GM19240 (cell line): ENCODE data around the gene RXFP2.

Source experiments
- DNase-seq: peaks from one replicate; pipeline ENCODE4 v3.0.0; 2011; ENCODE audit warnings: low spot score; ENCODE audit not compliant: insufficient read length

The RXFP2 gene

GRCh38 chr13:31768351-31768750, 29.0 kb downstream of the RXFP2 start:
- DNase-seq, result no peak

DNA sequence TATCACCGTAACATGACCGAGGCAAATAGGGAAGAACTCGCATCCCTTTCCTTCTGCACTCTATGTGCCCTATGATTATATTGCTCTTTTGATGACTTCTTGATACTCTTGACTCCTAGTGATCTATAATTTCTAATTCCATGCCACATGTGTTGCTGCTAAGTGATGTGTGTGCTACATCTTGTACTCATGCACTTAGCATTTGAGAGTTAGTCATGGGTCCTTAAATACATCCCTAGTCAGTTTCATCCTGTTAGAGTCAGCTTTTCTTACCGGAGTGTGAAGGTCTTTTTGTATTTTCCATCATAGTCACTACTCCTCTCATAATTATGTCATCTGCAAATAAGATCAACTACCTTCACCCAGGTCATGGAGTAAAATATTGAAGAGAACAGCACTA, 30.2 kb downstream of the RXFP2 start:
- DNase-seq, result no peak

DNA sequence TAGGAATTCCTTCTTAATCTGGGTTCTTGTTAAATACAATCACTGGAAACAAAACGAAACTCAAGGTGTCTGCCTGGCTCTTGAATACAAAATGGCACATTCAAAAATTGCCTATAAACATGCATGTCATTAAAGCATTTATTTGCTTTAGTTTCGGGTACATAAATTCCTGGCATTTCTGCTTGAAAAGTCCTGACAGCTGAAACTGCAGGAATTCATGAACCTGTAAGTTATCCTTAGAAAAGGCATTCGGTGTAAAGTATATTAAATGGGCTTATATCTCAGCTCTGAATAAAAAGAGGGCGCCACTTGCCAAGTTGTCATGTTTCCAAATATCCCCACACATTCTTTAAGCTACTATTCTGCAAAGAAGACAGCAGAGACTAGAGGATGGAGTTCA, 32.9 kb downstream of the RXFP2 start:
- DNase-seq, result no peak

DNA sequence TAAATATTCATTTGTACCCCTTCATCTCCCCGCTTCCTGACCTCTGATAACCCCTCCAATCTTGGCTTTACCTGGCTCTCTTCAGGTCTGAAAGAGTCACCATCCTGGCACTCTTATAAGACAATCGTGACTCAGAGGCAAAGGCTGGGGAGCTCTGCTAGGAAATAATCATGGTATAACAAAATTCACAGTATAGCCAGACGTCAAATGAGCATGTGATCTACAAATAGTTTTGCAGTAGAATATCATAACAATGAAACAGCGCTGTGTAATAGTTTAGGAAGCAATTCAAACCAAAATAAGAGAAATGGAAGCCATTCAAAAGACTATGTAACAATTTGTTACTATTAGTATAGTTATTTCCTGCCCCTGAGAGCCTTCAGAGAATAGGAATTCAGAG, 34.2 kb downstream of the RXFP2 start:
- DNase-seq, result no peak

GRCh38 chr13:31774186-31774750, 34.9 kb downstream of the RXFP2 start:
- DNase-seq, result no peak

DNA sequence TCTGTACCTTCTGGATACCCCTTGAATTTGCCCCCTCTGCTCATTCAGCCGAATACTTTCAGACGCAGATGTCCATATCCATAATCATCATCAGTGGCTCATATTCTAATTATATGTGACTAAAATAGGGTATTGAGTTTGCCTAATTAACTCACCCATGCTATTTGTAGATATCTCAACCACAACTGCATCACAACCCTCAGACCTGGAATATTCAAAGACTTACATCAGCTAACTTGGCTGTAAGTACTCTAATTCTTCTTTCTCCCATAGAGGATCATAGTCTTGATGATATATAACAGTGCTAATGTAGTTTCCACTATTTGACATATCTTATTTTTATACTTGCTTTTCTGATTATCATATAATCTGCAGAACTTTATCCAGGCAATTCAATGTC, 35.8 kb downstream of the RXFP2 start:
- no peak for DNase-seq

- no peak for DNase-seq
These were observed 36.4 kb downstream of the RXFP2 start for GRCh38 chr13:31775686-31776085.

GRCh38 chr13:31781064-31781463, 41.7 kb downstream of the RXFP2 start:
- no peak for DNase-seq

DNA sequence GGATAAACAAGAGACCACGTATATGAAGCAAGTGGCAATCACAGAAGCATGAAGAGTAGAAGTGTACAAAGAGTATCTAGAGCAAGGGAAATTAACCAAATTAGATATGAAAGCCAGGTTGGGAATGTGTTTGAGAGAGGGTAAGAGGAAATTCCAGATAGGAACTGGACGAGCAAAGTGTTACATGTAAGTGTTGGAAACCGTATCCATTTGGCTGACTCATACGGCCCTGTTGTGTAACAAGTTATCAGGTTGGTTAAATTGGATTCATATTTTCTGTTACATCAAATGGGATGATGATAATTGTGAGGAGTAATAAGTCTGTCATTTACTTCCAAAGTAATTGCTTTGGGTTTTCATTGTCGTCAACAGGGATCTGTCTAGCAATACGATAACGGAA, 46.7 kb downstream of the RXFP2 start:
- no peak for DNase-seq

- DNase-seq, result no peak
These were observed 51.7 kb downstream of the RXFP2 start for GRCh38 chr13:31790992-31791391.

GRCh38 chr13:31793246-31793645, 53.9 kb downstream of the RXFP2 start:
- DNase-seq, result no peak

DNA sequence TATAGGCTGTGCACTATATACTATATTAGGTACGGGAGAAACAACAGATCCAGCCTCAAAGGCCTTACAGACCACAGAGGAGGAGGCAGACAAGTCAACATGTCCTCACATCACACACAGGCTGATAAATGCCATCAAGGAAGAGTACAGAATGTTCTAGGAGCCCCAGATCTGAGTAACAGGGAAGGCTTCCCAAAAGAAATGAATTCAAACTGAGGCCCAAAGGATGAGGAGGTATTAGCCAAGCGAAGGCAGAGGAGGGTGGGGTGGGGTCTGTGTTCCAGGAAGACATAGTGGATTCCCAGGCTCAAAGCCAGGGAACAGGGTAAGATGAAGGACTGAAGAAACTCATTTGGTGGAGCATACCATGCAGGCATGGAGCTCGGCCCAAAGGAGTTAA, 55.1 kb downstream of the RXFP2 start:
- no peak for DNase-seq

- no peak for DNase-seq
These were observed 57.9 kb downstream of the RXFP2 start for GRCh38 chr13:31797154-31797775.

- no peak for DNase-seq
These were observed 58.9 kb downstream of the RXFP2 start for GRCh38 chr13:31798189-31798588.

- DNase-seq, result no peak
These were observed 61.8 kb downstream of the RXFP2 start for GRCh38 chr13:31801088-31801487.

- no peak for DNase-seq
These were observed 64.0 kb downstream of the RXFP2 start for GRCh38 chr13:31803311-31803710.

DNA sequence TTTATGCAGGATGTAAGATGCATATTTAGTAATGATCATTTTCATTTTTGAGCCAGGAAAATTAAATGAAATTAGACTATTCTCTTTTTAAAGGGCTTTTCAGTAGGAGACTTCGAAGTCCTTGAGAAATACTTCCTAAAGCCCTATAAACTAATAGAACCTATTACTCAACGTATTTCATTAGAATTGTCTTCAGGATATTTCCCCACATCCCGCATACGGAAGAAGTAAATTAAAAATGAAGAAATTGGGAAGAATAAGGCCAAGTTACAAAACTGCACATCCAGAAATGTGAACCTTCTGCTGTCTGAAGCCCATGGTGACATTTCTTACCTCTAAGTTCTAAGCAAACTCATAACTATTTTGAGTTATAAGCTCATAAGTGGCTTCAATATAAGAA, 66.5 kb downstream of the RXFP2 start:
- no peak for DNase-seq

DNA sequence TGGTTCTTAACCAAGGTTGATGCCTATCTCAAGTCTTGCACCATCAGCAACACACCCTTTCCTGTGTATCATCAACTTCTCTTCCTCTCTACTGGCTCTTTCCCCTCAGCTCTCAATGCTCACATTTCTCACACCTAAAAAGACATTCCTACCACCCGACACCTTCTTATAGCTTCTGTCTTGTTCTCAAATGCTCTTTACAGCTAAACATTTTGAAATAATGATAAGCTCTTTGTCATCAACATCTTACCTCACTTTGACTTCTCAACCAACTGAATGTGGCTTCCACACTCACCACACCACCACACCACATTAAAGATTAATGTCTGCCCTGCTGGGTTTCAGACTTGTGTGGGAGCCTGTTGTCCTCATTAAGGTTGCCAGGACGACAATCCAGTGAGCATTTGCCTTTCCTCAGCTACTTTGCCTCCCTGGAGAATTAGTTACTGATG, 67.8 kb downstream of the RXFP2 start:
- no peak for DNase-seq

DNA sequence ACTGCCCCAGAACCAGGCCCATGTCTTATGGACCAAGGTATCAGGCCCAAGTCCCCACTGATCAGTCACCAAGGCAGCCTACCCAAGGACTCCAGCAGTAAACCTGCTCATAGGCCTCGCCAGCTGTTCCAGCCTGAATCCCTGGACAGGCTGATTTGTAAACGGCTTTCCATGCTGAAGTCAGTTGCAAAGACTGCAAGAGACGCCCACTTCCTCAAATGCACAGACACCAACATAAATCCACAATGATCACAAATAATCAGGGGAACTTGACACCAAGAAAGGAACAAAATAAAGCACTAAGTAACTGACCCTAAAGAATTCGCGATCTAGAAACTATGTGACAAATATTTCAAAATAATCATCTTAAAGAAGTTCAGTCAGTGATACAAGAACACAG, 75.2 kb downstream of the RXFP2 start:
- DNase-seq, result no peak

DNA sequence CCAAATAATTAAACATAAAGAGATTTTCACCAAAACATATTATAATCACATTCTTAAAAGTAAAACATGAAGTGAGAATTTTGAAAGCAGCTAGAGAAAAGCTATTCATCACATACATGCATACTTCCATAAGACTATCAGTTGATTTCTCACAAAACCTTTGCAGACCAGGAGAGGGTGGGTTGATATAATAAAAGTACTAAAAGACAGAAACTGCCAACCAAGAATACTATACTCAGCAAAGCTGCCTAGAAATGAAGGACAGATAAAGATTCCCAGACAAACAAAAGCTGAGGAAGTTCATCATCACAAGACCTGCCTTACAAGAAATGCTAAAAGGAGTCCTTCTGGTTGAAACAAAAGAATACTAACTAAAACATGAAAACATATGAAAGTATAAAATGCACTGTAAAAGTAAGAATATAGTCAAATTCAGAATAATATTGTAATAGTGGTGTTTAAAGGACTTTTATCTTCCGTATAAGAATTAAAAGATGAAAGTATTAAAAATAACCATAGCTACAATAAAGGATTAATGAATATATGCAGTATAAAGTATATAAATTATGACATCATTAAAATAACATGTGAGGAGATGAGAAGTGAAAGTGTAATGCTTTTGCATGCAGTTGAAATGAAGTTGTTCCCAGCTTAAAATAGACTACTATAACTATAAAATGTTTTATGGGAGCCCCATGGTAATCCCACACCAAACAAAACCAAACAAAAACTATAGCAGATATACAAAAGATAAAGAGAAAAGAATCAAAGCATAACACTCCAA, 76.2 kb downstream of the RXFP2 start:
- DNase-seq, result no peak

GRCh38 chr13:31818236-31818635, 78.9 kb downstream of the RXFP2 start:
- no peak for DNase-seq

DNA sequence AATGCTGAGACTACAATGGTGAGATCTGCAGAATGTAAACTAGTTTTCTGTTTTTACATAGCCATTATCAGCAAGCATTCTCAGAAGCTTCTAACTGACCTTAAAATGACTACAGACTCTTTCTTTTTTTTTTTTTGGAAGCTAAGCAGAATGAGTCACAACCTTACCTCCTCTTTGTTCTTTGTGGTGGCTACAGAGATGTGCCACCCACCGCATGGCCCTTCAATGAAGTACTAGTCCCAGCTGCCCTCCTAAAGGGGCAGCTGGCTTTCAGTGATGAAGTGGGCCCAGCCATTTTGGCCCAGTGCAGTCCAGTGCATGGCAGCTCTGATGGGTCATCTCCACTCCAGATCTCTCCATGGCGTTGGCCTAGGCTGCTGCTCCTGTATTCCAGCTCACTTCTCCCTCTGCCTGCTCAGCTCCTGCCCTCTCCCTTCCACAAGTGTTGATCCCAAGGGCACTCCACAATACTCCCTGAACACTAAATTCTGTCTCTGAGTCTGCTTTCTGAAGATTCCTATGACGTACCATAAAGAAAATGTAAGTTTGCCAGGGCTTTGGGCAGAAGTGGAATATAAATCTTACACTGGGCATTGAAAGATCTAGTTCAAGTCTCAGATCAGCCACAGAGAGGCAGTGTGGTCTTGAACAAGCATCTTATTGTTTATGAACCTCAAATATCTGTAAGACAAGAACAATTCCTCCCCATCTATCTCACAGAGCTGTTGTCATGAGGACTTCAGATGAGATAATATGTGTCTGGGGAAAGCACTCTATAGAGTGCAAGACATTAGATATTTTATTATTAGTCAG, 85.6 kb downstream of the RXFP2 start:
- DNase-seq, result no peak
